GM12891 (cell line): ENCODE measurements around the gene MST1.

ENCODE experiments used
- POLR2A ChIP-seq: IDR thresholded peaks from 2 replicates; pipeline ENCODE4 v1.6.1; 2011; ENCODE audit warnings: low read depth, low read length, control low read depth
- POLR2AphosphoS5 ChIP-seq: IDR thresholded peaks from 2 replicates; pipeline ENCODE4 v1.6.1; 2011; ENCODE audit warnings: low read depth, low read length, control low read depth

DNA sequence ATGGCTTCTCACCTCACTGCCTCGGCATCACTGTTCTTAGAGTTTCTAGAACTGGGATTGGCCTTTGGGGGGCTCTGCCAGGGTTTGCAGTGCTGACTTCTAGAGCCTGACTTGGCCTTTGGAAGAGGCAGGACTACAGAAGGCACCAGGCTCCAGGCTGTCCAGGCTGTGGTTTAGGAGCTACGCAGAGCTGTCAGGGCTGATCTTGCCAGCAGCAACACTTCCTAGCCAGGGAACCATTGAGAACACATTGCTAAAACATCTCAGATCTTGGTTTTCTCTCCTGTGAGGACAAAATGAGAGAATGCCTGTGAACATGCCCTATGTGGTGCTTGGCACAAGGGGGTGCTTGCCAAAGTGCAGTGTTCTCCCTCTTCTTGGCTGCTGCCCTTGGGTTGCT is 49.7 kb downstream of the MST1 start:
- TF ChIP-seq POLR2A (no peak), POLR2AphosphoS5 (no peak)
